NCI-H2227 (cell line): ENCODE data around the gene GALNT17.
"Not testable (repeated sequence)": the region's sequence is repeated elsewhere in the genome, so short reads cannot be mapped to it uniquely, and the experiment has no call there.

Source experiments
- DNase-seq: peaks from one replicate; lab custom pipeline; 2025; ENCODE audit not compliant: unreplicated experiment; lab: John Stamatoyannopoulos, UW

GALNT17 gene

DNA sequence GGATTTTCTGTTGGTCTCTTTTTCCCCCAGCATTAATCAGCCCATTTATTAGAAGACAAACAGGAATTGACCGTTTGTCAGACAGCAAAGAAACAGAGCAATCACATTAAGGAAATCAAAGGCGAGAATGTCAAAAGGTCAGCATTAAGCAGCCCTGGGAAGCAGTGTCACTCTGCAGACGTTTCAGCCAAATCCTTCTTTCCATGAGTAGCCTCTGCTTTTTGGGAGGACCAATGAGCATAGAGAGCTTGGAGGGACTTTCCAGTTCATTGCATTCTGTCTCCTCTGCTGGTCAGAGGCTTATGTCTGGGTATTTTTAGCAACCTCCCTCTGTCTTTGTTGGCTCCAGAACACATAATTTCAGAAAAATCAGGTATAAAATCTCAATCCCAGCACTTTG lies 481.4 kb downstream of the GALNT17 start:
- DNase-seq, result no peak

DNA sequence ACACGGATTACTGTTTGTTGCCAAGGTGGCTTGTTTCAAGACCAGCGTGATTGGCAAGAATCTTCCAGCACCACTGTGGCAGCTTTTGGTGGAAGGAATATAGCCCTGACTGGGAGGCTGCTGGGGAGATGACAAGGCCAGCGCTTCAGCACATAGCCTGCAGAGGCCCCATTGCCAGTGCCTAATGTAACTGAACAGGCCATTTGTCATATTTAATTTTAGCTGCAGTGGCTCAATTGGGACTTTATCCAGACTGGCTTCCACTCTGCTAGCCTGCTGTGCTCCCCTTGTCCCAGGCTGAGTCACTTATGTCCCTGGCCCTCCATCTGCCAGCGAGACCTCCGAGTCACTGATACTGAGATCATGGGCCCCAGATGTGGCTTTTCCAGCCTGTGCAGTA lies 483.1 kb downstream of the GALNT17 start:
- no peak for DNase-seq

DNA sequence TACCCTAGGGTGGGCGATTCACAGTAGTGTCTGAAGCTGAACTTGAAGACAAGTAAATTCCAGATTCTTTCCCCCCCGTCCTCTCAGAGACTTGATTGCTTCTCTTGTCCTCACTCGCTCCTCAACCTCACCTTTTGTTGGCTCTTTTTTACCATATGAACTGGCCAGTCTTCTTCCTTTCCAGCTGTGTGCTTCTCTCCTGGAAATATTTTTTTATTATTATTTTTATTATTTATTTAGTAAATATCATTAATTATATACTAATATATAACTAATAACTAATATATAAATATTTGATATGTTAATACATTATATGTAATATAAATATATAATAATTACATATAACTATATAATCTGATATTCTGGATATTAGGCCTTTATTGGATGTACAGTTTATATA lies 484.3 kb downstream of the GALNT17 start:
- DNase-seq, result no peak

DNA sequence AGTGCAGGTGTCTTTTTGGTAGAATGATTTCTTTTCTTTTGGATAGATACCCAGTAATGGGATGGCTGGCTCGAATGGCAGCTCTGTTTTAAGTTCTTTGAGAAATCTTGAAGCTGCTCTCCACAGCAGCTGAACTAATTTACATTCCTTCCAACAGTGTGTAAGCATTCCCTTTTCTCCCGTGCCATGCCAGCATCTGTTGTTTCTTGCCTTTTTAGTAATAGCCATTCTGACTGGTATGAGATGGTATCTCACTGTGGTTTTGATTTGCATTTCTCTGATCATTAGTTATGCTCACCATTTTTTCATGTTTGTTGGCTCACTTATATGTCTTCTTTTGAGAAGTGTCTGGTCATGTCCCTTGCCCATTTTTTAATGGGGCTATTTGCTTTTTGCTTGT lies 486.3 kb downstream of the GALNT17 start:
- DNase-seq, result no peak

DNA sequence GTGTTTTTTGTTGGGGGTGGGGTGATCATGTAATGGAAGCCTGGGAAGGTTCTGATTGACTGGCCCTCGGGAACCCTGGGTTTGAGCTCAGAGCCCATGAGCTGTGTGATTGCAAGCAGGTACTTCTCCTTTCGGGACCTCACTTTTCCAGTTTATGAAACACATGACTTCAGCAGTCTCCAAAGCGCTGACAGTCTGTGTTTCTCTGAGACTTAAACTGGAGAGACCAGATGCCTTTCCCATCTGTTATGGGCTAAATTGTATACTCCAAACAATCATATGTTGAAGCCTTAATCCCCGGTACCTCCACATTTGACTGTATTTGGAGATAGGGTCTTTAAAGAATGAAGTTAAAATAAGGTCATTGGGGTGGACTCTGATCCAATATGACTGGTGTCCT lies 493.6 kb downstream of the GALNT17 start:
- DNase-seq, result no peak

DNA sequence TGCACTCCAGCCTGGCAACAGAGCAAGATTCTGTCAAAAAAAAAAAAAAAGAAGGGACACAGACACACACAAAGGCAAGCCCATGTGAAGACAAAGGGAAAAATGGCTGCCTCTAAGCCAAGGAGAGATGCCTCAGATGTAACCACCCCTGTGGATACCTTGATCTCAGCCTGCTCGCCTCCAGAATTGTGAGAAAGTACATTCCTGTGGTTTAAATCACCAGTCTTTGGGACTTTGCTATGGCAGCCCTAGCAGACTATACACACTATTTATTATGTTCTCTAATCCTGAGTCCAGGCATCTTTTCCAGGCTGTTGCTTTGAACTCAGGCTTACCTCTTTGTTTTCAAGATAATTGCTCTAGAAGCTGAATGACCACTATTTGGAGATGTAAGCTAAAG lies 494.3 kb downstream of the GALNT17 start:
- DNase-seq, result no peak

DNA sequence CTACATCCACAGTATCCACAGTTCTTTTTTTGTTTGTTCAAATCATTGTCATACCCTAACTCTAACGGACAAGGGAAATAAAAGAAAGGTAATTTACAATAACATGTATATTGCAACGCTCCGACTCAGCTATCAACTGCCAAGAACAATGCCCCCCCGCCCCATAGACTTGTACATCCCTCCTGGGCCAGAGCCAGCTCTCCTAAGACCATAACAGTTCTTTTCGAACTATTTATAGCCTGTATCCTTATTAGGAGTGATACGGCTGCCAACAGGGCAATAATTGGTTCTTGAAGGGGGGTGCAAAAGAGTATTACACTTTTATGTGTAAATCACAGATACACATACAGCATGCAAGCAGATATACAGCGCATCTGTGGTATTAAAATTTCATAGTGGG lies 495.7 kb downstream of the GALNT17 start:
- DNase-seq, result no peak

DNA sequence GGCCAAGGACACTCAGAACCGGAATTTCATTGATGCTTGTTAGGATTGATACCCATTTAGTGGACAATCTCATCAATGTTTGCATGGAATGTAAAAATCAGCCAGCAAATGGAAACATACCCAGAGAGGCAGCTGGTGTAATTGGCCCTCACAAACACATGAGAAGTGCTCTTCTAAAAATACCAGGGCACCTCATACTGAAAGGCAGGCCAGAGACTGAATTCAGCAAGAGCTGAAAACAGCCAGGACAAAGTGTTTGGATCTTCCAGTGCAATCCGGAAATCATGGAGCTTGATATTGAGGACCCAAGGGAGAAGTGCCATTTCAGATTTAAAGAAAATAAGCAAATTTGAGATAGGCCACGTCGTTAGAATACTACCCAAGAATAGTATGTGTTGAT lies 498.6 kb downstream of the GALNT17 start:
- DNase-seq, result no peak

DNA sequence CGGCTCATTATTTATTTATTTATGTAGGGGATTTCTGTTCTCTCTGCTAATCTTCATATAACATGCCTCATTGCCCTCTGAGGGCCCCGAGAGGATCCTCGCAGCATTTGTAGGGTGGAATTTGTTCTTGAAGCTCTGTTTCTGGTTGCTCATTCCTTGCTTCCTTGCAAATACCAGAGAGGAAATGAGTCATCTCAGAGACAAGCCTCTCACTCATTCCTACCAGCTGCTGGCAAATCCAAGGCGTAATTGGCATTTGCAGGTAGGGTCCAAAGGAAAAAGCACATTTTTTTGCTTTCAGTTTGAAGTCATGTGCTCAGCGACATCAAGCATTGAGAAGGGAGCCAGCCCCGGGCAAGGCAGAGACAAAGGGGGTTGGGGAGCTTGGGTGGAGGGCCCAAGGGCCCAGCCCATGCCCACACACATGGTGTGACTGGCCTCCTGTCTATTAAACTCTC lies 501.6 kb downstream of the GALNT17 start:
- no peak for DNase-seq

DNA sequence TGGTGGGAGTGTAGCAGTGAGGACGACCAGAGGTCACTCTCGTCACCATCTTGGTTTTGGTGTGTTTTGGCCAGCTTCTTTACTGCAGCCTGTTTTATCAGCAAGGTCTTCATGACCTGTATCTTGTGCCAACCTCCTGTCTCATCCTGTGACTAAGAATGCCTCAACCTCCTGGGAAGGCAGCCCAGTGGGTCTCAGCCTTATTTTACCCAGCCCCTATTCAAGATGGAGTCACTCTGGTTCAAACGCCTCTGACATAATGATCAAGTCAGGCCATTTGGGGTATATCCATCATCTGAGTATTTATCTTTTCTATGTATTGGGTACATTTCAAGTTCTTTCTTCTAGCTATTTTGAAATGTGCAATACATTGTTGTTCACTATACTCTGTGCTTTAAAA lies 503.9 kb downstream of the GALNT17 start:
- DNase-seq, result not testable (repeated sequence)

DNA sequence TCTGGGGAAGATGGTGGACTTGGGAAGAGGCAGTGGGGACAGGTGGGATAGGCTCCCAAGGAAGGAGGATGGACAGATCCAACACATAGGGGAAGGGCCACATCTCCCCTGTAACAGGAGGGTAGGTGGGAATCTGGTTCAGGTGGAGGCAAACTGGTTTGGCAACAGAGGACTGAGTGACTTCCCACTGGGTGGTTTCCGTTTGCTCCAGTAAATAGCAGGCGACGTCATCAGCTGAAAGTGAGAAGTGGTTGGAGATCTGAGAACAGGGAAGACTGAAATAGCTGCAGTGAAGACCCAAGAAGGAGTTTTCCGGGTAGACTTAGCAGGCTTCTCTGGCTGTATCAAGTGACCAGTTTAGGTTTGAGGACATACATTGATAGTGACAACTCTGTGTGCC lies 504.4 kb downstream of the GALNT17 start:
- no peak for DNase-seq

DNA sequence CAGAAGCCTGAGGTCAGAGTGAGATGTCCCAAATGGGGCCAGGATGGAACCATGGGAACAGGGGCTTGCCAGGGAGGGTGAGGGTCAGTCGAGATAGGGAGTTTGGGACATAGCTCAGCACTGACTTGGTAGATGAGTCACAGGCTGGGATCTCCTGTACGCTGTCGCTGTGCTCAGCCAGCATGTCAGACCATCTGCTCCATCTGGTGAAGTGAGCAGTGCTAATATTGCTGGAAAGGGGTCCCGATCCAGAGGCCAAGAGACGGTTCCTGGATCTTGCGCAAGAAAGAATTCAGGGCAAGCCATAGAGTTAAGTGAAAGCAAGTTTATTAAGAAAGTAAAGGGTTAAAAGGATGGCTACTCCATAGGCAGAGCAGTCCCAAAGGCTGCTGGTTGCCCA lies 505.6 kb downstream of the GALNT17 start:
- no peak for DNase-seq

DNA sequence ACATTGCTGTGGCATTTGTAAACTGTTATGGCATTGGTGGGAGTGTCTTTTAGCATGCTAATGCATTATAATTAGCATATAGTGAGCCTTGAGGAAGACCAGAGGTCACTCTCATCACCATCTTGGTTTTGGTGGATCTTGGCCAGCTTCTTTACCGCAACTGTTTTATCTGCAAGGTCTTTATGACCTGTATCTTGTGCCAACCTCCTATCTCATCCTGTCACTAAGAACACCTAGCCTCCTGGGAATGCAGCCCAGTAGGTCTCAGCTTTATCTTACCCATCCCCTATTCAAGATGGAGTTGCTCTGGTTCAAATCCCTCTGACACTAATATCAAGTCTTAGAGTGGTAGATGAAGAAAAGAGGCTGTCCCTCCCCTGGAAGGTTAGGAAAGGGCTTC lies 506.2 kb downstream of the GALNT17 start:
- no peak for DNase-seq

DNA sequence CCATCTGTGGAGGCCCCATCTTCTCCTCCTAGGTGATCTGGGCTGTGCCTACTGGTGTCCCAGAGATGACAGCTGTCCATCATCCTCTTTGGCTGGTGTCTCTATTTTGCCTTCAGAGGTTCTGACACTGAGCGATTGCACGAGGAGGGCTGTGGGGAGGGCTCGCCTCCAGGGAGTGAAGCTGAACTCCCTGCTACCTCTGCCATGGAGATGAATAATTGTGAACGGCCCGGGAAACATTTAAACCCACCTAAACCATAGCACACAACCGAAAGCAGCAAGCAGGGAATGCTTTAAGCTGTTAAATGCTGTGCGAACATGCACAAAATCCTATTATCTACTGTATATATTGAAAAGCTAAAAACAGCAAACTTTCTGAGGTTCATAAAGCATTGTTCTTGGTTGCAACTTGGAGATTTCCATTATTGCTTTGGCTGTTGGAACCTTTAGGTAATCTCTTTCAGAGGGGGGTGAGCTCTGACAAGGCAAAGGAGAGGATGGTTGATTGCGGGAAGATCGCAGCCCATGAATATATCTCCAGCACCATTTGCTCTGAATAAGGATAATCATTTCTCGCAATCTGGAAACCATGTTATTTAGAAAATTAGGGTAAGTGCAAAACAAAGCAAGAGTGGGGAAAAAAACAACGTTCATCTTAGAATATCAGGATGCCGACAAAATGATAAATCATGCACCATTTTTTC lies 507.6 kb downstream of the GALNT17 start:
- DNase-seq, result no peak

DNA sequence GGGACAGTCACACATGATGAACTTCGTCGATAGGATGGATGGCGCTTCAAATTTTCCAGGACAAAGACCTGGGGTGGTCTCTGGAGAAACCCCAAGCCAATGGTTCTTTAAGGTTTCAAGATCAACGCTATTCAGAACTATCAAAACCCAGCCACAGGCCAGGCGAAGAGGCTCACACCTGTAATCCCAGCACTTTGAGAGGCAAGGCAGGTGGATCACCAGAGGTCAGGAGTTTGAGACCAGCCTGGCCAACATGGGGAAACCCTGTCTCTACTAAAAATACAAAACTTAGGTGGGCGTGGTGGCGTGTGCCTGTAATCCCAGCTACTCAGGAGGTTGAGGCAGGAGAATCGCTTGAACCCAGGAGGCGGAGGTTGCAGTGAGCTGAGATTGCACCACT lies 511.1 kb downstream of the GALNT17 start:
- not testable (repeated sequence) for DNase-seq

DNA sequence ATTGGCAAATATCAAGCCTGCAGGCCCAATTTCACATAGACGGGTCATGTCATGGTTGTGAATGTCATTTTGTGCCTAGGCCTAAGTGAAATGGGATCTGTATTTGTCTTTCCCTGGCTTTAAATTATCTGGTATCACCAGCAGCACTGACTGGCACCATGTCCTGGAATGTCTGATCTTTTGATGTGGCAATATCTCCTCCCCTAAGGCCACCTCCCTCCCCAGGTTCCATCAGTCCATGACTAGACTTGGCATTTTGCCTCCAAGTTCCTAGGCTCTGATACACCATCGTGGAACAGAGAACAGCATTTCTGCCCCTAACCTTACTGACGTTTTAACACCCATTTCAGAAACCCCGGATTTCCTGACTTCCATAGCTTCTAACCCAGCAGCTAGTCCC lies 513.9 kb downstream of the GALNT17 start:
- no peak for DNase-seq

DNA sequence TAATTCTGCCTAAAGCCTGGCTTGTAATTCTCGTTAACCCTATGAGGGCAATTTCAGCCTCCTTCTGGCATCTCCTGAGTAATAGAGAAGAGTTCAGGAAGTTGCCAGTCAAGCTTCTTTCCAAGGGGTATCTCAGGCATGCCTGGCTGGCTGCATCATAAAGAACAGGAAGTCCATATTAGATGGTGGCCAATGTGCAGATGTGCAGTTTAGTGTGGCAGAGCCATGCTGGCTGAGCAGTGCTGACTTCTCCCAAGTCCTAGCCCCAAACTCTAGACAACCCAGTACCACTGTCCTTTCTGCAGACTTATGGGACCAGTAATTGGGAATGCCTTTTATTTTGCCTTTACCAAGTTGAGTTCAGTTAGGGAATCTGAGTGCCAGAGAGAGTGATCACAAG lies 517.9 kb downstream of the GALNT17 start:
- DNase-seq, result no peak

DNA sequence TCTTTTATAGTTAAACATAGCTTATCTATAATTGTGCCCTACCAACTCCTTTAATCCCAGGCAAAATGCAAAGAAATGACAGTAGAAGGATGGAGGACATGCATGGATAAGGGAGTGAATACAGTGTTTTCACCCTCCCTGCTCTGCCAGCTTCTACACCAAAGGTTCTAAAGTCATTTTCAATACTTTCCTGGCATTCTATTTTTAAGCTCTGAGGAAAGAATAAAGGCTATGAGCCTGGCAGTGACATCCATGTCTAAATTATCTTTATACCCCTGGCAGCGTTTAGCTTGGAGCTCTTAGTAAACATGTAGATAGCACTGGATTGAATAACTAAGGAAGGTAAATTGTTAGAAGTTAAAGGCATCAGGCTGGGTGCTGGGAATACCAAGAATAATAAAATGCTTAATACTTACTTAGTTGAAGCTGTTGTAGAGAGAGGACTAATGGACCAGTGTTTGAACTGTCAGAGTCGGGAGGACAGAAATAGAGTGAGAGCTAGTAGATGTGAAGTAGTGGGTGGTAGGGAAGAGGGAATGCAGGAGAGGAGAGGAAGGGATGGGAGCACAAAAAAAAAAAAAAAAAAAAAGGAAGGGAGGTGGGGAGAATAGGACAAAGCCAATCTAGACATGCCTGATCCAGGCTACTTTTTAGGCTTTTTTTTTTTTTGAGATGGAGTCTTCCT lies 518.9 kb downstream of the GALNT17 start:
- no peak for DNase-seq

DNA sequence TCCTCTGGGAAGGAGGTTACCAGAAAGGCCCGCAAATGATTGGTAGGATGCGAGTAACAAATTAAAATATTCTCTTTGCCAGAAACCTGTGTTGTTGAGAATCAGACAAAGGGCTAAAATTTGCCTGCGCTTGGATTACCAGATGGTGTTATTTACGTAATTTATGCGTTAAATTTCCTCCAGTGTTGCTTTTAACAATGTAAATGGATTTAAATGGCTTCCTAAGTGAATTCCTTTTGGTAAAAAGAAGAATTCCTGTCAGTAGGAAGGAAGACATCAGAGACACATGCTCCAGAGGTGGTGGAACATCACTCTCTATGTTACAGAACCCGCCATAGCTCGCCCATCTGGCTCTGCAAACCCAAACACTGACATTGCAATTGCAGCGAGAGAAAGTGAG lies 520.6 kb downstream of the GALNT17 start:
- DNase-seq, result no peak

DNA sequence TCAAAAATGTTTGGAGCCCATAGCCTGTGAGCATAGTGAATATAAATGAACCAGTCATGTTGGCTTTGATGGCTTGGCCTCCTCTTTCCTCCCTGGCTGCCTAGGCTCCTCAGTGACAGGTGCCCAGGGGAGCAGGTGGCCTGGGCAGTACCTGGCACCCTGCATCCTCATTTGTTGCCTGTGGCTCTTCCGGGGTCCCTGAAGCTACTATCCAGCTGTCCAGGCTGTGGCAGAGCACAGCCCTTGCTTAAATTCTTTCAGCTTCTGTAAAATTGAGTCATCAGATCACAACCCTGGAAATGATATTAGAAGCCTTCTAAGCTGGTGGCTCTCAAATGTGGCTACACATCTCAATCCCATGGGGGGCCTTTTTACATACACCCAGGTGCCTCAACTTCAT lies 525.4 kb downstream of the GALNT17 start:
- DNase-seq, result no peak

DNA sequence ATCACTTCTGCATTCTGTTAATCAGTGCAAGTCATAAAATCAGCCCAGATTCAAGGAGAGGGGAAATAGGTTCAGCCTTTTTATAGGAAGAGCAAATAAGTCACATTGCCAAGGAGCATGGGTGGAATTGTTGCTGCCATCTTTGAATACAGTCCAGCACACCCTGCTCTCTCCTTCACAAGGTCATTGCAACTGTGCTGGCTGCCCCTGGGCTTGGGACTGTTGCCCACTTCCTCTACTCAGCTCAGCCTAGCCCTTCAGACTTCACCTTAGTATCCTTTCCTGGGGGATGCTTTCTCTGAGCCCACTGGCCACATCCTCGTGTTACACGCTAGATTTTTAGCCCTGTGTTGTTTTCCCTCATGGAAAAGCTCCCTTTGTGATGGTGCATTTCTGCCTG lies 527.7 kb downstream of the GALNT17 start:
- DNase-seq, result no peak

DNA sequence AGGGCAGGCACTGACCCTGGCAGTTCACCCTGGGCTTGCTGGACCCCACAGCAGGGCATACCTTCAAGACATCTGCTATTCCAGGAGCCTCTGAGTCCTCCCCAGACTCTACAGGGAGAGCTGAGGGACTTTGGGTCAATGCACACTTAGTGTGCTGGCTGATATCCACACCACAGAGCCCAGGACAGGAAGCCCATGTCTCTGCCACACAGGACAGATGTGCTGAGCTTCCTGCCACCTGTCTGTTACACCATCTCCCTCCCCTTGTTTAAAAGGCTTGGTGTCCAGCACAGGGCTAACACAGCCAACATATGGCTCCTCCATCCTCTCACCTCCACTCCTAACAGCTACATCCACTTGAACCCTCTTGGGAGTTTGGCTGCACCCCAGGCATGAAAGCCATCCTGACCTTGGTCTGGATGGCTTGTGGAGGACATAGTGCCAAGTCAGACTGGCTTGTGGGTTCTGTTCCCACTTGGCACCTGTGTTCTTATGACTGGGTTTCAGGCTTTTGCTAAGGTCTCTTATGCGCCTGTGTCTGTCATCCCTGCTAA lies 529.8 kb downstream of the GALNT17 start:
- DNase-seq, result no peak

DNA sequence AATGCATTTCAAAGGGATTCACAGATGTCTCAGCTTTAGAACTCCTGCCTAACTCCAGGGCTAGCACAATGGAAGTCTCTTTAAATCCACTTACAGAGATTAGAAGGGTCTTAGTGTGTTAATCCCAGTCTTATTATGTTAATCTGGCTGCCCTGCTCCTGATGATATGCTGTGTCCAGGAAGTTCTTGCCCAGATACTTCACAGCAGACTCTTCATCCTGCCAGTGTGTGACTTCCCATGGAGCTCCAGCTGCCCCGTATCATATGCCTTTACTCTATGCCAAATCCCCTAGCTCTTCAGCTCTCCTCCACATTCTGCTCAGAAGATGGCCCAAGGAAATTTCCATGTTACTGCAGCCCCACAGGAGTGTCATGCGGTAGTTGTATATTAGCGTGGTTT lies 533.8 kb downstream of the GALNT17 start:
- DNase-seq, result no peak
